GM21619 (cell line): ENCODE results near the gene KIF21B.
"Not testable (repeated sequence)": the region's sequence is repeated elsewhere in the genome, so short reads cannot be mapped to it uniquely, and the experiment has no call there.

Experiments used
- ATAC-seq: cut with Tn5 transposase; IDR thresholded peaks from one replicate; pipeline ENCODE4 v1.9.1; 2021; ENCODE audit not compliant: unreplicated experiment

Gene KIF21B

DNA sequence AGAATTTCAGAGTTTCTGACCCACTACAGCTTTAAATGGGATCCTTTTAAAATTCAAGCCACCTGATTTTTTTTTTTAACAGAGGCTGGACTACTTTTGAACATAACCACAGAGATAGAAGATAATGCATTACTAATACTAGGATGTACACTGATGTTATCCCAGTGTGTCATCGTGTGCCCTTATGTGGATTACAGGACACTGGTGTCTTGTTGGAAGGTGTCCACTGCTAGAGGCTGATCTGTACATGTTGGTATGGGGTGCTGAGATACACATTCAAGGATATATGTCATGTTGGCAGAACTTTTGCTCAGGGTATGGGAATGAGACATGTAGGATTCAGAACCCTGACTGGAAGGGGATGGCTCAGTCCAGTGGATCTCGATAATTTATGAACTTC, 72.5 kb downstream of the KIF21B start:
- ATAC-seq: no peak

DNA sequence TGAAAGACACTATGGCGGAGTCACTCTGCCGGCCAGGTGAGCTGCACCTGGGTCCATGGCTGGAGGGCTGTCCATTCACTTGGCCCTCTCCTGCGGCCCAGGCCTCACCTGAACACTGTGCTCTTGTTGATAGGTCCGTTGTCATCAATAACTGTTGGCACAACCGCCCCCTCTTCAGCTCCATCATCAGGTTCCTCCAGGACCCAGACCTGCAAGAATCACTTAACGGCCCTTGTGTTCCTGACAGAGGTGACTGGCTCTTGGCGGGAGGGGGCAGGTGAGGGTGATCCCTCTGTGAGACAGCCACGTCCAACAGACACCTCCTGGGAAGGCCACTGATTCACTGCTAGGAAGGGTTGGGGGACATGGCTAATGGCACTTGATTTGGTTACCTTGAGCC, 73.9 kb downstream of the KIF21B start:
- ATAC-seq: no peak

DNA sequence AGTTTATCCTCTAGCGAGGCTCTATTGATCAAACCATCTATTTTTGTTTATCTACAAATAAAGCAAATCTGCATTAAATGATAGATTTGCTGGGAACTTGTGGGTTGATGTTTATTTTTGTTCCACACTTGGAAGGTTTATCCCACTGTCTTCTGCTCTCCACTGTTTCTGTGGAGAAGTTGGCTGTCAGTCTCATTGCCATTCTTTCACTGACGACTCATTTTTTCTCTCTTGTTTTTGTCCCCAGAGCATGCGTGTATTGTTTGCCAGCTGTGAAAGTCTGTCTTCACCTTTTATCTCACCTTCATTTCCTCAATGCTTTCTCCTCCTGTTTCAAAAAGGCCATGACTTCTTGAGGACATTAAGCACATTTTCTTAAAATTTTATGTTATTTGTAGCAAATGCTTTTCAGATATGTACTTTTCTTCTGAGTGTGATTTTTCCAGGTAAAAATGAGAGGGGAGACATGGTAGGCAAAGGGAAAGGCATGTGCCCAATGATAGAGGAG, 76.4 kb downstream of the KIF21B start:
- ATAC-seq: no peak

DNA sequence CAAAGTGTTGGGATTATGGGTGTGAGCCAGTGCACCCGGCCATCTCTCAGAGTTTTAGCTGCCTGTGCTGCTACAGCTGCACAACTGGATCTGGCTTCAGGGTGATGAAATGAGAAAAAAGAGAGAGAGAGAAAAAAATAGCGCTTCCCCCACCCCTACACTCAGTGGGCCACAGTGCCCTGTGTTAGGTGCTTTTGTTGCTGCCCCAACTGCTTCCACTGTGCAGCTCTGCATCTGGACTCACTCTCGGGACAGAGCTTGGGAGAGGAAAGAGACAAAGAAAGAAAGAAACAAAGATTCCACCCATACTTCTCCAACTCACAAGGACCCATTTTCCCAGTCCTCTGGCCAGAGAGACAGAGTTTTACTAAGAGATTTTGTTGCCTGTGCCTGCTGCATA, 78.4 kb downstream of the KIF21B start:
- ATAC-seq: no peak

DNA sequence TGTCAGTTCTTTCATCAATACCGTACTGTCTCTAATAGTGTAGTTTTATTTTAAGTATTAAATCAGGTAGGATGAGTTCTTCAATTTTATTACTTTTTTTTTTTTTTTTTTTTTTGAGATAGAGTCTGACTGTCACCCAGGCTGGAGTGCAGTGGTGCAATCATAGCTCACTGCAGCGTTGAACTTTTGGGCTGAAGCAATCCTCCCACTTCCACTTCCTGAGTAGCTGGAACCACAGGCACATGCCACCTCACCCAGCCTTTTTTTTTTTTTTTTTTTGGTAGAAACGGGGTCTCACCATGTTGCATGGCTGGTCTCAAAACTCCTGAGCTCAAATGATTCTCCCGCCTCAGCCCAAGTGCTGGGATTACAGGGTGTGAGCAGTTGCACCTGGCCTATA, 84.6 kb downstream of the KIF21B start:
- no peak for ATAC-seq

- not testable (repeated sequence) for ATAC-seq
Measured at GRCh38 chr1:200935286-200935962, 88.1 kb downstream of the KIF21B start.

GRCh38 chr1:200934676-200935245, 88.8 kb downstream of the KIF21B start:
- ATAC-seq: no peak

DNA sequence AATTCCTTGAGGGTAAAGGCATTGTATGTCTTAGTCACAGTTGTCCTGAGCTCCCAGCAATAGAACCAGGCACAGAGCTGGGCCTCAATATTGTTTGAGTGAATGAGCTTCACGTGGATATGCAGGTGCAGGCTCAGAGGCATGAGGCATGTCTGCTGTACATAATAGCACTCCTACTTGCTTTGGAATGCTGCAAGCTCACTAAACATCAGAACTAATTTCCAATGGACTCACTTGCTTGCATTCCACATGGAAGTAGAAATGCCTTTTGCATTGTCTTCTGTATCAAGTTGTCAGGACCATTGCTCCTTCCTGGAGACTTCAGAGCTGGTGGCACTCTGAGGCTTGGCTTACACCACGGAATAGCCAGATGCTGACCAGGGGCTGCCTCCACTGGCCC, 91.7 kb downstream of the KIF21B start:
- ATAC-seq: no peak

GRCh38 chr1:200930285-200930684, 93.2 kb downstream of the KIF21B start:
- not testable (repeated sequence) for ATAC-seq

GRCh38 chr1:200929530-200930278, 93.8 kb downstream of the KIF21B start:
- ATAC-seq: no peak

- no peak for ATAC-seq
Measured at GRCh38 chr1:200925831-200926230, 97.7 kb downstream of the KIF21B start.

DNA sequence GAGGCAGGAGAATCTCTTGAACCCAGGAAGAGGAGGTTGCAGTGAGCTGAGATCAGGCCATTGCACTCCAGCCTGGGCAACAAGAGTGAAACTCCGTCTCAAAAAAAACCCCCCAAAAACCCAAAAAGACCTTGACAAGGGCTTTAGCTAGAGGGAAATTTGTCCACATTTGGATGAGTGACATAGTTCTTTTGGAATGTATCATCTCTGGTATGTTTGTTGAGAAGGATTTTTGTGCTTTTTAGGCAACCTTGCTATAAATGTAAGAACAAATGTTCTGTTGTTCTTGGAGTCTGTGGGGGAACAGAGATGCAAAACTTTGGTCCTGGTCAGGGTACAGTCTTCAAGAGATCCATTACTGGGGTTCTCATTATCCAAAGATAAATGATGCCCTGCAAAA, 99.9 kb downstream of the KIF21B start:
- ATAC-seq: no peak

GRCh38 chr1:200922406-200922805, 101.1 kb downstream of the KIF21B start:
- ATAC-seq: no peak

GRCh38 chr1:200921571-200922110, 101.9 kb downstream of the KIF21B start:
- no peak for ATAC-seq
